GM19438 (cell line): Measurements from ENCODE around the gene TBCD.

Source experiments
- ATAC-seq: cut with Tn5 transposase; IDR thresholded peaks from one replicate; pipeline ENCODE4 v1.9.1; 2021; ENCODE audit warnings: low read depth; ENCODE audit not compliant: unreplicated experiment

TBCD gene

GRCh38 chr17:82912484-82913089, 160.7 kb downstream of the TBCD start:
- no peak for ATAC-seq

DNA sequence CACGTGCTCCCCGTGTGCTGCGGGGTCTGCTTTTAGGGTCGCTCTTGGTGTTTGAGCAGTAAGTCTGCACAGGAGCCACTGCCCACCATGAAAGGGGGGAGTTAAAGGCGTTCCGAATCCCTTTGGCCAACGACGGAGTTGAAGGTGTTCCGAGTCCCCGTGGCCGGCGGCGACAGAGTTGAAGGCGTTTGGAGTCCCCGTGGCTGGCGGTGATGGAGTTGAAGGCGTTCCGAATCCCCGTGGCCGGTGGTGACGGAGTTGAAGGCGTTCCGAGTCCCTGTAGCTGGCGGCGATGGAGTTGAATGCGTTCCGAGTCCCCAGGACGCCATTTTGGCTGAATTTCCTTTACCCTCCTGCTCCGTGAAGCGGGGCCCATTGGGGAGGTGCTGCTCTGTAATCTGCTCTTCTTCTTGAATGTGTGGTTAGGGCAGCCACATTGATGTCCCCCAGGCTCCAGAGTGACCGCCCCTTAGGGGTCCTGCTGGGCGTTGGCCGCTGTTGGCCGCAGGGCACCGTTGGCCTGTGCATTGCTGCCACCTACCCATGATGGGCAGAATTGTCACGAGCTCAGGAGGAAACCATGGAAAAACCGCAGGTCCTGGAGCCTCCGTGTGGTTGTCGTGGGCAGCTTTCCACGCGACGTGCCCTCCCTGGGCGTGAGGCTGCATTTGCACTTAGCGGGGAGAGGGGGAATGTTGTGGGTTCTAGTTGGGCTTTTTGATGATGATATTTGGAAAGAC, 161.6 kb downstream of the TBCD start:
- no peak for ATAC-seq

- ATAC-seq: no peak
Measured at GRCh38 chr17:82914375-82914774, 162.5 kb downstream of the TBCD start.

DNA sequence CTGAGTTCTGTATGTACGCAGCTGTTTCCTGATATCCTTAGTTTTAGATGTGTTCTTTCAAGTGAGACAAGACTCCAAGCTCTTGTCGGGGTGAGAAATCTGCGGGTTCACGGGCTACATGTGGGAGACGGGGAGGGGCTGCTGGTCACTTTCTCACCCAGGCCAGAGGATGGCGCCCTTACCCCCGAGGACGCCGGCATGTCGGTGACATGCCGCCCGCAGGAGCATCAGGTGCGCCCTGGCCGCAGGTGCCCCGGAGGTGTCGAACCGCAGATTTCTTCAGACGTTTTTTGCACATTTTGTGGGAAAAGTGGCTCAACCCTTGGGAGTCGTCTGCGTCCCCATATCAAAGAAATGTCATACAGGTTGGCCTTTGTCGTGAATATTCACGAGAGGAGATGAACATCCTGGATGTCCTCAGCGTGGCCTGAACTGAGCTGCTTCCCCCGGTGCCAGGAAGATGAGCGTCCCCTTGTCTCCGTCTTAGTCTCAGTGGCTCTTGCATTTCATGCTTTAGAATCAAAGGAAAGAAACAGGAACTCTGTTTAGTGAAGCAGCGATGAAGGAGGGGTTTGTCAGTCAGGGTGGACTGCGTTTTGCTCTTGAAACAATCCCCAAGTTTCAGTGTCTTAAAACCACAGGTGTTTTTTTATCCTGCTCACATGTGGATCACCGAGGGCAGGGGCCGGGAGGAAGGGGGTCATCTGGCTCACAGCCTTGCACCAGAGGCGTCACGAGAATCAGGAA, 163.3 kb downstream of the TBCD start:
- no peak for ATAC-seq

DNA sequence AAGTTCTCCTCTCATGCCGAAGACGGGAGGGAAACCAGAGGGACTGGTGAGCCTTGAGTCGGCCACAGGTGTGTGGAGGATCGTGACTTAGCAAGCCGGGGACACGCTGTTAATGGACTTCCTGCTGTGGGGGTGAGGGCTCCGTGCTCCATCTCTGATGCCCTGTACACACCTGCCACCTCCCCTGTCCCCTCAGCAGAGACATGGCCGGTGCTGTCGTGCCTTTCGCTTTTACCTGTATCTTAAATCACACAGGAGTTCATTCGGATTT, 163.8 kb downstream of the TBCD start:
- ATAC-seq: no peak

GRCh38 chr17:82917699-82918345, 166.0 kb downstream of the TBCD start:
- no peak for ATAC-seq

DNA sequence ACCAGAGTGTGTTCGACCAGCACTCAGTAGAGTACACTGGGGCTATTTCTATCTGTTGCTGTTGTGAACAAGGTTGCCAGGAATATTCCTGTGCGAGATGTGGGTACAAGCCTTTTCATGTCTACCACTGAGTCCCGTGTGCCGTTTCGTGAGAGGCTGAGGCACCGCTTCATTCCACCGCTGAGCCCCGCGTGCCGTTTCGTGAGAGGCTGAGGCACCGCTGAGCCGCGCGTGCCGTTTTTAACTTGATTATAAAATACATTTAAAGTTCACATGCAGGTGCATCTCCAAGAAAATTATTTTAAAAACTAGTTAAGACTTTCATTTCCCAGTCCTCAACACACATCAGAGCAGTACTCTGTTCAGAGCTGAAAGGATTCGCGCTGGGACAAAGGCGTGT, 166.6 kb downstream of the TBCD start:
- ATAC-seq: no peak

DNA sequence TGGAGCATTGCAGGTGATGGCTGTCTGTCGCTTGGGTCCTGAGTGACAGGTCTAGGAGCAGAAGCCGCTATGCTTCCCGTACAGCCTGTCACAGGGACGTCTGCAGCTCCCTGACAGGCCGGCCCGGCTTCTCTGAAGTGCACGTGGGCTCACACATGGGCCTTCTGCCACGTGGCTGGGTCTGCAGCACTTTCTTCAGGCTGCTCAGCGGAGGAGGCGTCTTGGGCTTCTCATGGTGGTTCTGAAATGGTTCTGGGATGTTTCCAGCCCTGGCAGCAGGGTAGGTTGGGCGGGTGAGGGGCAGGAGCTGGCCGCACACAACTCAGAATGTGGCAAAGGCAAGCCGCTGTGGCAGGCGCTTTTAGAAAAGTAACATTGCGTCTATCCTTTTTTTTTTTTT, 168.3 kb downstream of the TBCD start:
- no peak for ATAC-seq

DNA sequence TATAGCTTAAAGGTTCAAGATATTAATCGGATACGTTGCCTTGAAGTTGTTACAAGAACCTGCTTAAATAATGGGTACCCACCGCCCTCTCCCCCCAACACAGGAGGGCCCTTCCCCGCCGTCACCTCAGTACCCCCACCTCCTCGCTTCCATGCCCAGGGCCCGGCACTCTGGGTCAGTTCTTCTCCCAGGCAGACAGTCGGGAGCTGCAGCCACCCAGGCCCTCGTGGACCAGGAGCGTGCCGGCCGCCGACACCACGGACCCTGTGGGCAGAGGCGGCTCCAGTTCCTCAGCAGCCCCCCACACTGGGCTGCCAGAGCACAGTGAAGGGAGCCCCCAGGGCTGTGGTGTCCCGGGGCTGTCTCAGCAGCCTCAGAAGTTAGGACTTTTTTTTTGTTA, 168.8 kb downstream of the TBCD start:
- ATAC-seq: no peak

- no peak for ATAC-seq
Measured at GRCh38 chr17:82921426-82921825, 169.6 kb downstream of the TBCD start.

- no peak for ATAC-seq
Measured at GRCh38 chr17:82922646-82923045, 170.8 kb downstream of the TBCD start.

DNA sequence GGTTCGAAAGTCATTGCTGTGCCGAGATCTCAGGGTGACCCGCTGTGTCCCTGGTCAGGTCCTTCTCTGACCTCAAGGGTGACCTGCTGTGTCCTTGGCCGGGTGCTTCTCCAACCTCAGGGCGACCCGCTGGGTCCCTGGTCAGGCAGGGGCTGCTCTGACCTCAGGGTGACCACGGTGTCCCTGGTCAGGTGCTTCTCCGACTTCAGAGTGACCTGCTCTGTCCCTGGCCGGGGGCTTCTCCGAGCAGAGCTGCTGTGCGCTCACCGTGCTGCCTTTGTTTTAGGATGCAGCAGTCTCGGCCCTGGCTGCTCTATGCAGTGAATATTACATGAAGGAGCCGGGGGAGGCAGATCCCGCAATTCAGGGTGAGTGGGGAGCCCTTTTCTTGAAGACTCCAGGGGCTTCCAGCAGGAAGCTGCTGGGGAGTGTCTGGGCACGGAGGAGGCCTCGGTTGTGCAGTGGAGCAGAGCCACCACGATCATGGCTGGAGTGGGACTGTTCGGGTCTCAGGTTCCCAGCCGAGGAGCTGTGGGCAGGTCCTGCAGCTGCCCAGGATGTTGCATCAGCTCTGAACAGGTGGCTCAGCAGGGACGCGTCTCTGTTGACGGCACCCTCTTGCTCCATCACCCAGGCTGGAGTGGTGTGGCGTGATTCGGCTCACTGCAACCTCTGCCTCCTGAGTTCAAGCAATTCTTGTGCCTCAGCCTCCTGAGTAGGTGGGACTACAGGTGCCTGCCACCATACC, 171.7 kb downstream of the TBCD start:
- no peak for ATAC-seq

DNA sequence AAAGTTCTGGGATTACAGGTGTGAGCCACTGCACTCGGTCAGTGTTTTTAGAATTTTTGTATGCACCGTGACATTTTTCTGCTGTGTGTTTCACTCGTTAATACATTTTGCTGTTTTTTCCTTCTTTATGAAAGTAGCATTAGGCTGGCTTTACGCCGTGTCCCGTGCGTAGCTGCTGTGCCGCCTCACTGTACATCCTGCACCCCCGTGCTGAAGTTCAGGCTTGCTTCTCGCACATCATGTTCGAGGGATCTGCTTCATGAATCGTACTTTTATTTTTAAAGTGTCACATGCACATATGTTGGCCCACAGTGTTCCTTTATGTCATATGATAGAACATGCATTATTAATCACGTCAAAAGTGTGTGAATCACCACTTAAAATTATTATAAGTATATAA, 172.3 kb downstream of the TBCD start:
- ATAC-seq: no peak

DNA sequence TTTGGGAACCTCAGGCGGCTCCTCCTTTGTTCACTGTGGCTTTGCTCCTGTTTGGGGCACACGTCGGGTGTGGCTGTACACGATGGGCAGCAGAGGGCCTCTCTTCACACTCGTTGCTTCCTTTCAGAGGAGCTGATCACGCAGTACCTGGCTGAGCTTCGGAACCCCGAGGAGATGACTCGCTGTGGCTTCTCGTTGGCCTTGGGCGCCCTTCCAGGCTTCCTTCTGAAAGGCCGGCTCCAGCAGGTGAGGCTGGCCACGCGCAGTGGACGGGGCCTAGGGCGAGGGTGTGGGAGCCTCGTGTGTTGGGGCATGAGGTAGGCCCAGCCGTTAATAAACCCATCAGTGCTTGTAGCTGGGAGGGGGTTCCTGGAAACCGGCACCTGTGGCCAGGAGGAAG, 172.9 kb downstream of the TBCD start:
- no peak for ATAC-seq

- no peak for ATAC-seq
Measured at GRCh38 chr17:82925336-82925735, 173.5 kb downstream of the TBCD start.

DNA sequence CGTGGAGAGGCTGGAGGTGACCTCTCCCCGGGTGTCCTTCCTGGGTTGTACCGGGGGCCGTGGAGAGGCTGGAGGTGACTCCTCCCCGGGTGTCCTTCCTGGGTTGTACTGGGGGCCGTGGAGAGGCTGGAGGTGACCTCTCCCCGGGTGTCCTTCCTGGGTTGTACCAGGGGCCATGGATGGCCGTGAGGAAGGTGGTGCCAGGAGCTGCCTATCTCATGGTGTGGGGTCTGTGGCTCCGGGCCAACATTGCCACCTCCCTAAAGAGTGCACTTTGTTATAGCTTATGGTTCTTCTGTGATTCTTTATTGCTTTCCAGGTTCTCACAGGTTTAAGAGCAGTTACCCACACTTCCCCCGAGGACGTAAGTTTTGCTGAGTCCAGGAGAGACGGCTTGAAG, 174.2 kb downstream of the TBCD start:
- no peak for ATAC-seq

- no peak for ATAC-seq
Measured at GRCh38 chr17:82926716-82927115, 174.9 kb downstream of the TBCD start.

- no peak for ATAC-seq
Measured at GRCh38 chr17:82927311-82927660, 175.4 kb downstream of the TBCD start.

- no peak for ATAC-seq
Measured at GRCh38 chr17:82927661-82928601, 176.1 kb downstream of the TBCD start.
